COLO829 (cell line): Measurements from ENCODE around the gene ZCCHC3.

Source experiments
- DNase-seq: peaks from one replicate; pipeline ENCODE4 v3.0.0; 2012; ENCODE audit warnings: low spot score

Gene ZCCHC3

DNA sequence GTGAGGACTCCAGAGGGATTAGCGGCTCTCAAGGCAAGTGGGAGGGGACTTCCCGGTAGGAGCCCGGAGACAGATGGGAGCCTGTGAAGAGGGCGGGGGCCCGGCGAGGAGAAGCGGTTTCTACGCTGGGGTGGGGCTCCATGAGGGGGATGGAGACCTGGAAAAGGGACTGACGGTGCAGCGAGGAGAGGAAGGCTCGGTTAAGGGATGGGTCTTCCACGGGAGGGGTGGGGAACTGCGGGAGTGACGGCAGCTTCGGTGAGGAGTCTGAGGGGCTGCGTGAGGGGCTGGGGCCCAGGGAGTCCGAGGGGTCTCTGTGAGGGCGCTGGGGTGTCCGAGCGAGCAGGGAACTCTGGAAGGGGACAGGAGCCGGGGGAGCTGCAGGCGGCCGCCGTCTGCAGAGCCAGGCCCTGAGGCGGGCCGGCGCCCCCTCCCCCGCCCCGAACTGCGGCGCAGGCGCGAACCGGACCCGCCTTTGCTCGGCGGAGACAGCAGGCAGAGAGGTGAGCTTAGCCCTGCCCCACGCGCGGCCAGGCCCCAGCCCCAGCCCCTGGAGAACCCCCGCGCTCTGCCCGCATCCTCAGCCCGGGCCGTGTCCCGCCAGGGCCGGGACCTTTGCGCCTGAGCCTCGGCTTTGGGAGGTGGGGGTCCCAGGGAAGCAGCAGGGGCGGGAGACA, 49.4 kb downstream of the ZCCHC3 start, which contains the start of gene NRSN2:
TSS of gene NRSN2 (plus strand) at position 472 of the 677 bp plus-strand sequence. CDS start 2,533 bp downstream, outside the sequence.
- peak; percentile 83 for DNase-seq

DNA sequence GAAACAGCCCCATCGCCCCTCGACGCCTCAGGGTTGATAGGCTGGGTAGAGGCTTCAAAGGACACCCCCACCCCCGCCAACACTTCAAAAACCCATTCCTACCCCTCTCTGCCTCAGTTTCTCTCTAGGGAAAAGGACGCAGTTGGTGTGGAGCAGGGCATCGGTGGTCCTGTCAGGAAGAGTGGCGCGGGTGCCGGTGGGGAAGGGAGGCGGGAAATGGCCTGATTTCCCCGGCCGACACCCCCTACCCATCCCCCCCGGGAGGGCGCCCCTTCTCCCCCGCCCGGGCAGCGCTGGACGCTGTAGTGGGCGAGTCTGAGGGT, 49.9 kb downstream of the ZCCHC3 start:
- no peak for DNase-seq

GRCh38 chr20:347640-348484, 50.5 kb downstream of the ZCCHC3 start:
- peak; percentile 99 for DNase-seq

GRCh38 chr20:348972-349841, 51.8 kb downstream of the ZCCHC3 start:
- DNase-seq = no peak
